HK-2 (cell line): ENCODE results near the gene PMEPA1.

Experiments
- DNase-seq: peaks from one replicate; pipeline ENCODE4 v3.0.0-alpha.2; 2018; ENCODE audit not compliant: unreplicated experiment

The PMEPA1 gene

DNA sequence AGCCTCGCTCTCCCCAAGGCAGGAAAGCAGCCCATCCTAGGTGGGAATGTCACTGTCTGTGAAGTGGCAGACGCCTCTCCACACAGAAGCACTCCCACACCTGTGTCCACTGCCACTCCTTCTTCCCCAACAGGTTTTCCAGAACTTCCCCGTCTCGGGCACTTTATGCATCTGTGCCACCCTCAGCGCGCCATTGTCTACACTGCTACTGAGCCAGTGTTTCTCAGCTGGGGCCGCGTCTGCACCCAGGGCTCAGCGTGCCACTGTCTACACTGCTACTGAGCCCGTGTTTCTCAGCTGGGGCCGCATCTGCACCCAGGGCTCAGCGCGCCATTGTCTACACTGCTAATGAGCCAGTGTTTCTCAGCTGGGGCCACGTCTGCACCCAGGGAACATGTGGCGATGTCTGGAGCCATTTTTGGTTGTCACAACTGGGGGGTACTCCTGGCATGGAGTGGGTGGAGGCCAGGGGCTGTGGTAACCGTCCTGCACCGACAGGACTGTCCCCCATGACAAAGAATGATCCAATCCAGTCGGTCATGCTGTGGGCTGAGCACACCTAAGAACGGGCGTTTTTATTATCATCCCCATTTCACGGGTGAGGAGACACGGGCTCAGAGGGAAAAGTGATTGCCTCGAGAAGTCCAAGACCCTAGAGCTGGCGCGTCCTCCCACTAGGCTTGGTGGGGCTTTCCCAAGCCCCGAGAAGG is 47.9 kb downstream of the PMEPA1 start:
- DNase-seq, result no peak

- no peak for DNase-seq
These were observed 48.7 kb downstream of the PMEPA1 start for GRCh38 chr20:57660922-57661745.

GRCh38 chr20:57660181-57660921 is 49.5 kb downstream of the PMEPA1 start:
- no peak for DNase-seq

DNA sequence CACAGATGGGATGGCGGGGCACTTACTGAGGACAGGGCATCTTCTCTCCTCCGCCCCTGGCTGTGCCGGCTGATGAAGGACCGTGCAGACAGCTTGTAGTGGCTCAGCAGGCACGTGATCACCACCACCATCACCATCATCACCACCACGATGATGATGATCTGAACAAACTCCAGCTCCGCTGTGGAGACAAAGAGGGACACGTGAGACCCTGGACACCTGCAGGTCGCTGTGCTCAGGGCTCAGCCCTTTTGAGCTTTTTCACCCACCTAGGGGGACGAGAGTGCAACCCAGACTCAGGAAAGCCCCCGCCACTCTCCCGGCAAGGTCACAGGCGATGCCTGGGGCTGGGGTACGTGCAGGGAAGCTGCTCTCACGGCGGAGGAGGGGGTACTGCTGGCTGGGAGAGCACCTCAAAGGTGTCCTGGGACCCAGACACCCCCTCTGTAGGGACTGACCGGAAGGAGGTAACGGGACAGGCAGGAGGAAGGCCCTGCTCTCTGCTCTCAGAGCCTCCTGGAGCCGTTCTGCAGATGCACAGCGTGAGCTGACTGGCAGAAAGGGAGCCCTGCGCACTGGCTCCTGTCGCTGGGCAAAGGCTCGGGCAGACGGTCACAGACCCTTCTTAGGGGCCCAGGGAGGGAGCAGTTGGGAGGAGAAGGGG is 50.2 kb downstream of the PMEPA1 start:
- no peak for DNase-seq

DNA sequence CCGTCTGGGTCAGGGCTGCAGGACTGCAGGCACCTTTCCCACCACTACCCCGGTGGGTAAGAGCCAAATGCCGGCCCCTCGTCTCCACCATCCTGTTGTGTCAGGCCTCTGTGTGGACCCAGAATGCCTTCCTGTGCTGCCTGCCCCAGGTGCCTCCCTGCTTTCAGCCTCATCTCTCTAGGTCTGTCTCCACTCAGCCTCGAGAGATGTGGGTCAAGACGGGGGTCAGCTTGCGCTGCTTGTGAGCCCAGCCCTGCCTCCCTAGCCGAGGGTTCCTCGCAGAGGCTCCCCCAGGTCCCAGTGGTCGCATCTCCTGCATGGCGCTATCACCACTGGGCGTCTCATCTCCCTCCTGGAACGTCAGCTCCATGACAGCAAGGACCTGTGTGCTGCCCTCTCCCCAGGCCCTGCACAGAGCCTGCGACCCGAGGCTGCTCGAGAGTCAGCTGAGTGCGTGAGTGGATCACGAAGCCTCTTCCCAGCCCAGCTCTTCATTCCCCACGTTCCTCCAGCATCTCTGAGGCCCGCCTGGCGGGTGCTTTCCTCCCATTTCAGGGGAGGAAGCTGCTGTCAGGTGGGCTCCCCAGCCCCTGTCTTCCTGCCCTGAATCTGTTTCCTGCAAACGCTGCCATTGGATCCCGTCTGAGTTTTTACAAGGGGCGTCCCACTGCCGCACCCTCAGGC is 50.8 kb downstream of the PMEPA1 start:
- no peak for DNase-seq

DNA sequence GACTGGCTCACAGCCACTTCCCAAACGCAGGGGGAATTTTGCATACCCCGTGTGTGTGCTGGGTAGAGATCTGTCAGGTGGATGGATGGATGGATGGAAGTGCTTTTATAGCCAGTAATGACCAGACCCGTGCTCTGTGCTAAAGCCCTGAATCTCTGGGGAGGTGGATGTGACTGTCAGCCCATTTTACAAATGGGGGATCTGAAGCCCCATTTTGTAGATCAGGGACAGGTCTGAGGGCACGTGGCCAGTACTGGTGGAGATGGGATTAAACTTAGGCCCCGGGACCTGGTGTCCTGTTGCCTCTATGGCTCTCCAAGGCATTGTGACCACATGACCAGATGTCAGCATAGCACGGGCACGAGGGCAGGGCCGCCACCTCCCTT is 51.4 kb downstream of the PMEPA1 start:
- DNase-seq, result no peak

DNA sequence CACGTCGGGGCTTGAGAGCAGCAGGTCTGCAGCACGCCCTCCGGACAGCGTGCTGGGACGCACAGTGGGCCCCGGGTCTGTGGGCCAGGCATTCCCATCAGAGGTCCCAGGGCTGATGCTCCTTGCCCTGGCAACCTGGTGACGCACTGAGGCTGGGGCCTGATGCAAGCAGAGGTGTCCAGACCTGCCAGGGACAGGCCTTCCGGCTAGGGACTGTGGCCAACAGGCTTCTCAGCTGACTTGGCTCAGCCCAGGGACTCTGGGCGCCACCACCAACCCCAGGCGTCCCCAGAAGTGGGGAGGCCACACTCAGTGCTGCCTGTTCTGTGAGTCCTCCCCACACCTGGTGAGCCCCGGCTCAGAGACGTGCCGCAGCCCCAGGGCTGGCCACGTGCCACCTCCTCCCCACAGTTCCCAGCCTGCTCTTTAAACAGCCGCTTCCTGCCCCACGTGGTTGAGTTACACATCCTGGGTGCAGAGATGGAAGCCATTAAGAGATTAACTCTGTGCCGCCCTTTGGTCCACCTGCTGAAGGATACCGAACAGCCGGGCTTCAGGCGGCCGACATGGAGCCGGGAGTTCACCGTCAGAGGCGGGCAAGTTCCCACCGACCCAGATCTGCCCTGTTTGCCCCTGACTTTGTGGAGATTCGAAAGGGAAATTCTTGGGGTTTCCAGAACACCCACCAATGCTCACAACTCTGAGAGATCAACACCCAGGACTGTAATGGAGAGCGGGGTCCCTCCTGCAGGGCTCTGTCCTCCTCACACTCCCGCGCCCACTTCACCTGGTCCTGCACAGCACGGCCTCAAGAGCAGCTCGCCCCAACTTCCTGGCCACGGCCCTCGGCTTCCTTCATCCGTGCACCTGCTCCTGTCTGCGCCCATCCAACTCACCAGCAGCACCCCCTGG is 52.0 kb downstream of the PMEPA1 start:
- DNase-seq, result peak; percentile 2

GRCh38 chr20:57656821-57657534 is 52.8 kb downstream of the PMEPA1 start:
- peak; percentile 3 for DNase-seq

GRCh38 chr20:57656252-57656820 is 53.5 kb downstream of the PMEPA1 start:
- peak; percentile 1 for DNase-seq

- peak; percentile 4 for DNase-seq
These were observed 54.0 kb downstream of the PMEPA1 start for GRCh38 chr20:57655809-57656155.

- peak; percentile 12 for DNase-seq
These were observed 54.6 kb downstream of the PMEPA1 start for GRCh38 chr20:57654998-57655808.

GRCh38 chr20:57654363-57654997 is 55.3 kb downstream of the PMEPA1 start:
- DNase-seq, result peak; percentile 43

- no peak for DNase-seq
These were observed 55.9 kb downstream of the PMEPA1 start for GRCh38 chr20:57653910-57654309.

DNA sequence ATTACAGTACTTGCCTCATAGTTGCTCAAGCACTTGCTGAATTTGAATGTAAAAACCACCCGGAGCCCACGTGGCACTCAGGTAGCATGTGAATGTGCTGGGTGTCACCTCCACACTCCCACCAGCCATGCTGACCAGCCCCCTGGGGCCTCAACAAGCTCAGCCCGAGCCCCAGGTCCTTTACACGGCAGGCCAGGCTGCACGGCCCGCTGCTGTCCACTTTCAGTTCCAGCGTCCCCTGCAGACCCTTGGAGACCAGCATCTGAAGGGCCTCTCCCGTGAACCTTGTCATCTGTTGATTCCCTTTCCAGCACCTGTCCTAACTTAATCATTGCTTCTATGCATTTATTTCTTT is 56.3 kb downstream of the PMEPA1 start:
- DNase-seq, result no peak

GRCh38 chr20:57652606-57653545 is 56.9 kb downstream of the PMEPA1 start:
- DNase-seq, result peak; percentile 0

GRCh38 chr20:57651881-57652605 is 57.8 kb downstream of the PMEPA1 start:
- DNase-seq, result no peak
